PC-3 (cell line): ENCODE results near the gene OR51F2. TPM values are rescaled to one million over a fixed set of nuclear protein-coding genes. Genes with fewer than 3 reads are reported as not detected.

Experiments used
- ATAC-seq: fragments of 200-7000 bp; cut with Tn5 transposase; 2 replicates; pipeline ENCODE4 v1.9.1; 2020; ENCODE audit warnings: mild to moderate bottlenecking, moderate library complexity
- BruUV-seq: library from RNA; stranded (reverse); fragments of 400-500 nt; replicated peaks from 2 replicates; lab custom pipeline; 2021; lab: Mats Ljungman, UMichigan
- CTCF ChIA-PET: fragments of 300-600 bp; sonication (Branson Sonifier 250); formaldehyde crosslinking; loops from one replicate; lab custom pipeline; 2022; ENCODE audit warnings: antibody characterized with exemption; lab: Charles Lee
- POLR2A ChIA-PET: fragments of 300-600 bp; sonication (Branson Sonifier 250); formaldehyde crosslinking; loops from one replicate; lab custom pipeline; 2022; ENCODE audit warnings: antibody characterized with exemption; ENCODE audit not compliant: unreplicated experiment; lab: Charles Lee
- DNase-seq: peaks from one replicate; pipeline ENCODE4 v3.0.0-alpha.2; 2015
- H2AFZ ChIP-seq: fragments of 300-600 bp; sonication (generic); 2 replicates; pipeline ENCODE4 v1.6.0; 2016; ENCODE audit warnings: antibody characterized with exemption, low read length
- H3F3A ChIP-seq: fragments of 300-600 bp; sonication (generic); one replicate; pipeline ENCODE4 v1.6.0; 2017; ENCODE audit warnings: antibody characterized with exemption, low read length, control low read depth, mild to moderate bottlenecking; ENCODE audit not compliant: unreplicated experiment
- H3K27ac ChIP-seq: fragments of 300-600 bp; sonication (generic); 2 replicates; pipeline ENCODE4 v1.5.1; 2016; ENCODE audit warnings: mild to moderate bottlenecking, low read length
- H3K27me3 ChIP-seq: fragments of 300-600 bp; sonication (generic); 2 replicates; pipeline ENCODE4 v1.6.1; 2016; ENCODE audit warnings: low read length, mixed read lengths
- H3K36me3 ChIP-seq: fragments of 300-600 bp; sonication (generic); 2 replicates; pipeline ENCODE4 v1.6.1; 2016; ENCODE audit warnings: low read depth, mixed run types, low read length, mixed read lengths
- H3K4me1 ChIP-seq: fragments of 300-600 bp; sonication (generic); 2 replicates; pipeline ENCODE4 v1.5.1; 2016; ENCODE audit warnings: low read length; ENCODE audit not compliant: insufficient read depth
- H3K4me2 ChIP-seq: fragments of 300-600 bp; sonication (generic); 2 replicates; pipeline ENCODE4 v1.6.0; 2016; ENCODE audit warnings: low read length
- H3K4me3 ChIP-seq: fragments of 300-600 bp; sonication (generic); 2 replicates; pipeline ENCODE4 v1.5.1; 2016; ENCODE audit warnings: mild to moderate bottlenecking, low read length, mixed read lengths
- H3K79me2 ChIP-seq: fragments of 300-600 bp; sonication (generic); 2 replicates; pipeline ENCODE4 v1.6.1; 2017; ENCODE audit warnings: low read length, mixed read lengths
- H3K9ac ChIP-seq: fragments of 300-600 bp; sonication (generic); 2 replicates; pipeline ENCODE4 v1.6.0; 2016; ENCODE audit warnings: mild to moderate bottlenecking, low read length
- H3K9me2 ChIP-seq: fragments of 300-600 bp; sonication (generic); replicated peaks from 2 replicates; pipeline ENCODE4 v1.6.1; 2016; ENCODE audit warnings: mixed run types, low read length, mixed read lengths
- H3K9me3 ChIP-seq: fragments of 300-600 bp; sonication (generic); 2 replicates; pipeline ENCODE4 v1.6.1; 2016; ENCODE audit warnings: low read length, mixed read lengths
- H4K20me1 ChIP-seq: fragments of 300-600 bp; sonication (generic); 2 replicates; pipeline ENCODE4 v1.6.1; 2016; ENCODE audit warnings: low read length, mixed read lengths
- EZH2 ChIP-seq: fragments of 300-600 bp; sonication (generic); IDR thresholded peaks from one replicate; pipeline ENCODE4 v1.6.1; 2017; ENCODE audit warnings: antibody characterized with exemption, mild to moderate bottlenecking, low read length; ENCODE audit not compliant: unreplicated experiment
- EZH2phosphoT487 ChIP-seq: fragments of 300-600 bp; sonication (generic); IDR thresholded peaks from 2 replicates; pipeline ENCODE4 v1.6.1; 2018; ENCODE audit warnings: mild to moderate bottlenecking, antibody characterized with exemption, low read length, borderline replicate concordance
- intact Hi-C: fragments of 100-400 bp; cut with micrococcal nuclease; formaldehyde crosslinking; loops from 2 replicates; pipeline ENCODE4 v1.9.0; 2023
- total RNA-seq: library from RNA; depleted of rRNA; stranded (reverse); fragments of >200 nt; gene quantifications from 2 replicates; pipeline ENCODE4 v1.2.3, GENCODE V29; 2014
- TF ChIP-seq, protein P1 (sequence below): fragments of 300-600 bp; sonication (generic); conservative IDR thresholded peaks from 2 replicates; pipeline ENCODE4 v1.5.1; 2017; ENCODE audit warnings: antibody characterized with exemption, low read depth, mild to moderate bottlenecking, low read length

OR51F2 gene
- total RNA-seq, 1 experiment from 2014 or later: not detected

DNA sequence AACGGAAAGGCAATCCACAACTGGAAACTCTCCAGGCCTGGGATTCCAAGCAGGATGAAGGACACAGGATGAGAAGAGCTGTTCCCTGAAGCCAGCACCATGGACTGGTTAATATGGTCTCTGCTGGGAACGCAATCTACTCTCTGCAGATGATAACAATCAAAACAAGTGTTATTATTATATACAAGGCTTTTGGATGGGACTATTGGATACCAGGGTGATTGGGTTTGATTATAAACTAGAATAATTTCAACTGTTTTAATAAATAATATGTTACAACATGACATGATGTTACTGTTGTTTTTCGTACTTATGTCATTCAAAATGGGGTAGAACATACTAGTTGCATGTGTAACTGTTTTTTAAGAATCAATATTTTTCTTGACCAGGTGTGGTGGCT, 16.8 kb upstream of the OR51F2 start, which contains the start of gene OR52R1:
Gene OR52R1, minus strand, starts transcription at position 101 of the 400 bp plus-strand sequence. Its CDS starts 0 bp downstream, at position 101.
- no peak within 1 kb of the TSS for H3K4me2 ChIP-seq
- POLR2A ChIA-PET: no interaction called here
- no peaks in the 10 kb centered on the region for H3K4me1 ChIP-seq
- no peak within 1 kb of the TSS for H3K9ac ChIP-seq
- no TSS peak for BruUV-seq
- H2AFZ ChIP-seq: no peak within 1 kb of the TSS
- H3K27ac ChIP-seq: no peak within 1 kb of the TSS
- H3K36me3 ChIP-seq: no peaks in the 10 kb centered on the region
- ATAC-seq (no peak), DNase-seq (no peak)
- intact Hi-C loops: no loop called here
- CTCF ChIA-PET: no interaction called here
- no peak within 1 kb of the TSS for H3K4me3 ChIP-seq
- no peaks in the 10 kb centered on the region for H3F3A ChIP-seq
- no peaks in the 10 kb centered on the region for H3K9me3 ChIP-seq
- no peaks in the 10 kb centered on the region for H3K27me3 ChIP-seq
- H4K20me1 ChIP-seq: no peaks in the 10 kb centered on the region
- TF ChIP-seq, protein P1, sequence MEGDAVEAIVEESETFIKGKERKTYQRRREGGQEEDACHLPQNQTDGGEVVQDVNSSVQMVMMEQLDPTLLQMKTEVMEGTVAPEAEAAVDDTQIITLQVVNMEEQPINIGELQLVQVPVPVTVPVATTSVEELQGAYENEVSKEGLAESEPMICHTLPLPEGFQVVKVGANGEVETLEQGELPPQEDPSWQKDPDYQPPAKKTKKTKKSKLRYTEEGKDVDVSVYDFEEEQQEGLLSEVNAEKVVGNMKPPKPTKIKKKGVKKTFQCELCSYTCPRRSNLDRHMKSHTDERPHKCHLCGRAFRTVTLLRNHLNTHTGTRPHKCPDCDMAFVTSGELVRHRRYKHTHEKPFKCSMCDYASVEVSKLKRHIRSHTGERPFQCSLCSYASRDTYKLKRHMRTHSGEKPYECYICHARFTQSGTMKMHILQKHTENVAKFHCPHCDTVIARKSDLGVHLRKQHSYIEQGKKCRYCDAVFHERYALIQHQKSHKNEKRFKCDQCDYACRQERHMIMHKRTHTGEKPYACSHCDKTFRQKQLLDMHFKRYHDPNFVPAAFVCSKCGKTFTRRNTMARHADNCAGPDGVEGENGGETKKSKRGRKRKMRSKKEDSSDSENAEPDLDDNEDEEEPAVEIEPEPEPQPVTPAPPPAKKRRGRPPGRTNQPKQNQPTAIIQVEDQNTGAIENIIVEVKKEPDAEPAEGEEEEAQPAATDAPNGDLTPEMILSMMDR: no peak
- TF ChIP-seq EZH2phosphoT487: no peak
- TF ChIP-seq EZH2: no peak
- H3K79me2 ChIP-seq: no peaks in the 10 kb centered on the region
- no peaks in the 10 kb centered on the region for H3K9me2 ChIP-seq

GRCh38 chr11:4808476-4808875, 12.6 kb upstream of the OR51F2 start:
- ChIA-PET CTCF (no interaction called here), POLR2A (no interaction called here)
- BruUV-seq: no TSS peak

GRCh38 chr11:4809246-4809645, 11.9 kb upstream of the OR51F2 start:
- H3K4me3 ChIP-seq: no peak overlapping the region
- DNase-seq (no peak), ATAC-seq (no peak)
- H2AFZ ChIP-seq: no peak overlapping the region
- no peaks in the 10 kb centered on the region for H3F3A ChIP-seq
- intact Hi-C loops: no loop called here
- ChIA-PET POLR2A (no interaction called here), CTCF (no interaction called here)
- BruUV-seq: no TSS peak
- no peaks in the 10 kb centered on the region for H3K9me2 ChIP-seq
- TF ChIP-seq, protein P1: no peak
- TF ChIP-seq EZH2phosphoT487: no peak
- no peaks in the 10 kb centered on the region for H3K79me2 ChIP-seq
- H4K20me1 ChIP-seq: no peaks in the 10 kb centered on the region
- no peak overlapping the region for H3K9ac ChIP-seq
- no peaks in the 10 kb centered on the region for H3K36me3 ChIP-seq
- no peak overlapping the region for H3K27ac ChIP-seq
- H3K4me1 ChIP-seq: no peaks in the 10 kb centered on the region
- no peak overlapping the region for H3K4me2 ChIP-seq
- no peaks in the 10 kb centered on the region for H3K9me3 ChIP-seq
- no peaks in the 10 kb centered on the region for H3K27me3 ChIP-seq

More at GRCh38 chr11:4808476-4808875, 12.6 kb upstream of the OR51F2 start:
- Histone ChIP-seq H3K79me2 (no peaks in the 10 kb centered on the region), H3K9me3 (no peaks in the 10 kb centered on the region), H3K36me3 (no peaks in the 10 kb centered on the region), H2AFZ (no peak overlapping the region), H3K9me2 (no peaks in the 10 kb centered on the region), H3K27ac (no peak overlapping the region), H3F3A (no peaks in the 10 kb centered on the region), H3K4me3 (no peak overlapping the region), H3K4me1 (no peaks in the 10 kb centered on the region), H3K4me2 (no peak overlapping the region), H3K27me3 (no peaks in the 10 kb centered on the region), H4K20me1 (no peaks in the 10 kb centered on the region), H3K9ac (no peak overlapping the region)
- no peak for TF ChIP-seq EZH2phosphoT487
- TF ChIP-seq, protein P1: no peak
- TF ChIP-seq EZH2: no peak
- DNase-seq (no peak), ATAC-seq (no peak)
- intact Hi-C loops: no loop called here
